NB4 (cell line): ENCODE data around the gene ARID3C.
A peak's percentile ranks its signal among the peaks of the same experiment; 100 is the strongest.
"Not testable (repeated sequence)": the region's sequence is repeated elsewhere in the genome, so short reads cannot be mapped to it uniquely, and the experiment has no call there.

Experiments
- DNase-seq: peaks from one replicate; pipeline ENCODE4 v3.0.0; 2010; ENCODE audit warnings: low read depth
- H3K4me3 ChIP-seq: one replicate; pipeline ENCODE4 v1.5.1; 2011; ENCODE audit warnings: mild to moderate bottlenecking, low read depth, low read length, moderate library complexity
- MYC ChIP-seq: IDR thresholded peaks from 2 replicates; pipeline ENCODE4 v1.6.1; 2011; ENCODE audit warnings: low read depth, low read length
- POLR2A ChIP-seq: IDR thresholded peaks from 2 replicates; pipeline ENCODE4 v1.6.1; 2011; ENCODE audit warnings: mild to moderate bottlenecking; ENCODE audit not compliant: insufficient read length; ENCODE audit errors: extremely low read depth
- TF ChIP-seq, protein P1 (sequence below): IDR thresholded peaks from 2 replicates; pipeline ENCODE4 v1.6.1; 2011; ENCODE audit warnings: low read depth, low read length
- TF ChIP-seq, protein P2 (sequence below): IDR thresholded peaks from one replicate; pipeline ENCODE4 v1.5.1; 2012; ENCODE audit warnings: low read depth, low read length

ARID3C gene

DNA sequence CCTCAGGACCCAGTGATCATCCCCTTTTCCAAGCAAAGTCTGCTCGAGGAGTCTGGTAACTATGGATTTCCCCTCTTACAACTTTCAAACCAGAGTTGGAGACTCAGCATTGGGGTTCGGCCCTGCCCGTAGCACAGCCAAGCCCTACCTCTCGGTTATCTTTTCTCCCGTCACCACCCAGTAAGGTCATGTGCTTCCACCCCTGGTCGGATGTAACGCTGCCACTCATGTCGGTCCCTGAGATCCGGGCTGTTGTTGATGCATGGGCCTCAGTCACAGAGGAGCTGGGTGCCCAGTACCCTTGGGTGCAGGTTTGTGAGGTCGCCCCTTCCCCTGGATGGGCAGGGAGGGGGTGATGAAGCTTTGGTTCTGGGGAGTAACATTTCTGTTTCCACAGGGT is 18.8 kb upstream of the ARID3C start:
- TF ChIP-seq, protein P1, sequence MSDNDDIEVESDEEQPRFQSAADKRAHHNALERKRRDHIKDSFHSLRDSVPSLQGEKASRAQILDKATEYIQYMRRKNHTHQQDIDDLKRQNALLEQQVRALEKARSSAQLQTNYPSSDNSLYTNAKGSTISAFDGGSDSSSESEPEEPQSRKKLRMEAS, result no peak
- TF ChIP-seq POLR2A (no peak), MYC (no peak)
- TF ChIP-seq, protein P2, sequence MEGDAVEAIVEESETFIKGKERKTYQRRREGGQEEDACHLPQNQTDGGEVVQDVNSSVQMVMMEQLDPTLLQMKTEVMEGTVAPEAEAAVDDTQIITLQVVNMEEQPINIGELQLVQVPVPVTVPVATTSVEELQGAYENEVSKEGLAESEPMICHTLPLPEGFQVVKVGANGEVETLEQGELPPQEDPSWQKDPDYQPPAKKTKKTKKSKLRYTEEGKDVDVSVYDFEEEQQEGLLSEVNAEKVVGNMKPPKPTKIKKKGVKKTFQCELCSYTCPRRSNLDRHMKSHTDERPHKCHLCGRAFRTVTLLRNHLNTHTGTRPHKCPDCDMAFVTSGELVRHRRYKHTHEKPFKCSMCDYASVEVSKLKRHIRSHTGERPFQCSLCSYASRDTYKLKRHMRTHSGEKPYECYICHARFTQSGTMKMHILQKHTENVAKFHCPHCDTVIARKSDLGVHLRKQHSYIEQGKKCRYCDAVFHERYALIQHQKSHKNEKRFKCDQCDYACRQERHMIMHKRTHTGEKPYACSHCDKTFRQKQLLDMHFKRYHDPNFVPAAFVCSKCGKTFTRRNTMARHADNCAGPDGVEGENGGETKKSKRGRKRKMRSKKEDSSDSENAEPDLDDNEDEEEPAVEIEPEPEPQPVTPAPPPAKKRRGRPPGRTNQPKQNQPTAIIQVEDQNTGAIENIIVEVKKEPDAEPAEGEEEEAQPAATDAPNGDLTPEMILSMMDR, result no peak
- H3K4me3 ChIP-seq, result peak overlapping the region; percentile 92
- no peak for DNase-seq

GRCh38 chr9:34647084-34647403 is 18.2 kb upstream of the ARID3C start:
- no peak for TF ChIP-seq POLR2A
- 0 out of 2 replicates have a peak, but pooled peaks have one; percentile 44 for TF ChIP-seq MYC
- TF ChIP-seq, protein P2, result no peak
- TF ChIP-seq, protein P1, result peak; percentile 66
- DNase-seq, result no peak
- H3K4me3 ChIP-seq, result peak overlapping the region; percentile 92

- peak; percentile 98 for DNase-seq
- TF ChIP-seq MYC (peak; percentile 68), POLR2A (peak; percentile 89)
- TF ChIP-seq, protein P2, result peak; percentile 86
- TF ChIP-seq, protein P1, result peak; percentile 99
- H3K4me3 ChIP-seq, result peak within 1 kb of the TSS; percentile 92
These were observed 17.6 kb upstream of the ARID3C start, which contains the start of gene GALT for GRCh38 chr9:34646211-34647083. TSS of gene GALT (plus strand) at chr9:34646675. CDS start at chr9:34646705, 30 bp downstream.

DNA sequence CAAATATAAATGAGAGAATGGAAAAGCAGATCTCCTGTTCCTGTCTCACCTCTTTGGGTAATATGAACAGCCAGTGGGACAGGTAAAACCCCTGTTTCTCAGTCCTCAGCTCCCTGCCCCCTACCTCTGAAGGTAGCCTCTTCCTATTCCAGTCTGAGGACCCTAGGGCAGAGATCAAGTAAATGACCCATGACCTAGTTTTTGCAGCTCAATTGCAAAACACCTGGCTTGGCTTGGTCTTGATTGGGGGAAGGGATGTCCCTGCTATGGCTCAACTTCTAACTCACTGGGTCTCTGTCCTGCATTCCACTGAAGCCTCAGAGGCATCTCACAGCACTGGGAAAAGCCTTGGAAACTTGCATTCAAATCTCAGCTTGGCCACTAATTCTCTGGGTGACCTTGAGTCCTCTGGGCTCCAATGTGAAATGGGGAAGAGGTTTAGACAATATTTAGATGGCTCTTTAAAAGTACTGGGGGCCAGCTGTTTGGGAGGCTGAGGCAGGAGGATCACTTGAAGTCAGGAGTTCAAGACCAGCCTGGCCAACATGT is 16.0 kb upstream of the ARID3C start:
- TF ChIP-seq POLR2A, result no peak
- TF ChIP-seq MYC, result no peak
- TF ChIP-seq, protein P1, result no peak
- TF ChIP-seq, protein P2, result no peak
- H3K4me3 ChIP-seq, result no peak overlapping the region
- no peak for DNase-seq

DNA sequence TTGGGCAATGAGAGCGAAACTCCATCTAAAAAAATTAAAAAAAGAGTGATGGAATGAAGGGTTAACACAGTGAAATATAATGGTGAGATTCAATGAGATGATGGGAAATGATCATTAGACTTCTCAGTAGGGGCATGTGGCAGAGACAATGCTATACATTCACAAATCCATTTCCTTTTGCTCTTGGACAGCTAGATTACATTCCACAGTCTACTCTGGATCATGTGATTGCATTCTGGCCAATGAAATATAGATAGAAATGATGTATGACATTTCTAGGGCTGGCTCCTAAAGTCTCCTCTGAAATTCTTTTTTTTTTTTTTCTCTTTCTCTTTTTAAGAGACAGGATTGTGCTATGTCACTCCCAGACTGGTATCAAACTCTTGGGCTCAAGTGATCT is 13.8 kb upstream of the ARID3C start:
- no peak overlapping the region for H3K4me3 ChIP-seq
- no peak for DNase-seq
- TF ChIP-seq, protein P2, result no peak
- TF ChIP-seq, protein P1, result no peak
- TF ChIP-seq MYC (no peak), POLR2A (no peak)

DNA sequence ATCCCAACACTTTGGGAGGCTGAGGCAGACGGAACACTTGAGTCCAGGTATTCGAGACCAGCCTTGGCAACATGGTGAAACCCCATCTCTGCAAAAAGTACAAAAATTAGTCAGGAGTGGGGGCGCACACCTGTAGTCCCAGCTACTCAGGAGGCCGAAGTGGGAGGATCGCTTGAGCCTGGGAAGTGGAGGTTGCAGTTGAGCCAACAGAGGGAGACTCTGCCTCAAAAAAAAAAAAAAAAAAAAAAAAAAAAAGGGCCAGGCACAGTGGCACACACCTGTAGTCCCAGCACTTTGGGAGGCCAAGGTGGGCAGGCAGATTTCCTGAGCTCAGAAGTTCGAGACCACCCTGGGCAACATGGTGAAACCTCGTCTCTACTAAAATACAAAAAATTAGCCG is 10.5 kb upstream of the ARID3C start:
- not testable (repeated sequence) for DNase-seq, H3K4me3 ChIP-seq
